Measurements from ENCODE around the gene TSPAN9. TPM values are rescaled to one million over a fixed set of nuclear protein-coding genes. Genes with fewer than 3 reads are reported as not detected.
"Not testable (repeated sequence)": the region's sequence is repeated elsewhere in the genome, so short reads cannot be mapped to it uniquely, and the experiment has no call there.

Gene TSPAN9
- total RNA-seq, 3 donors from 2014 or later (not counting 1 experiment from before 2014, with no cell fraction given): 0.86 to 1.6 (median 1.1) TPM

GRCh38 chr12:3061059-3061458 is 16.1 kb upstream of the TSPAN9 start:
- no peaks in the 10 kb centered on the region for H3K4me1 Mint-ChIP-seq
- DNase-seq (no peak), ATAC-seq (no peak)
- H3K4me1 ChIP-seq (ENCODE audit: control insufficient read depth, insufficient read depth, low read length): no peaks in the 10 kb centered on the region
- no peak overlapping the region for H3K4me3 ChIP-seq (ENCODE audit: low read length)
- no peak for TF ChIP-seq CTCF (IDR thresholded peaks at IDR 0.05)
- H3K27ac Mint-ChIP-seq: no peak overlapping the region
- no peak overlapping the region for H3K27ac ChIP-seq (ENCODE audit: low read length)
- H3K36me3 Mint-ChIP-seq: no peaks in the 10 kb centered on the region
- H3K36me3 ChIP-seq (ENCODE audit: control insufficient read depth, insufficient read depth, low read length): no peaks in the 10 kb centered on the region
- H3K9me3 Mint-ChIP-seq: peaks cover 0 to 2% of the 10 kb centered on the region in 2 donors
- intact Hi-C loops (cut with micrococcal nuclease): no loop called here
- WGBS (ENCODE audit: insufficient coverage): 79% methylated on average over 5 of the region's 5 CpGs
- no peaks in the 10 kb centered on the region for H3K27me3 ChIP-seq (ENCODE audit: control insufficient read depth, insufficient read depth, low read length)
- H3K4me3 Mint-ChIP-seq: no peak overlapping the region
- no peaks in the 10 kb centered on the region for H3K9me3 ChIP-seq (ENCODE audit: control insufficient read depth, insufficient read depth, low read length)
- peaks cover 20 to 31% of the 10 kb centered on the region in 2 donors for H3K27me3 Mint-ChIP-seq (ENCODE audit: low read depth in 2 of 2)

- H3K4me3 ChIP-seq (ENCODE audit: low read length): no peak overlapping the region
- Mint-ChIP-seq H3K36me3 (no peaks in the 10 kb centered on the region), H3K9me3 (peaks cover 0 to 2% of the 10 kb centered on the region in 2 donors), H3K27me3 (ENCODE audit: low read depth in 2 of 2) (peaks cover 23 to 28% of the 10 kb centered on the region in 2 donors), H3K4me3 (no peak overlapping the region), H3K4me1 (no peaks in the 10 kb centered on the region), H3K27ac (no peak overlapping the region)
- intact Hi-C loops (cut with micrococcal nuclease): no loop called here
- H3K27ac ChIP-seq (ENCODE audit: low read length): no peak overlapping the region
- no peaks in the 10 kb centered on the region for H3K27me3 ChIP-seq (ENCODE audit: control insufficient read depth, insufficient read depth, low read length)
- no peaks in the 10 kb centered on the region for H3K9me3 ChIP-seq (ENCODE audit: control insufficient read depth, insufficient read depth, low read length)
- ATAC-seq (no peak), DNase-seq (no peak)
- H3K36me3 ChIP-seq (ENCODE audit: control insufficient read depth, insufficient read depth, low read length): no peaks in the 10 kb centered on the region
- H3K4me1 ChIP-seq (ENCODE audit: control insufficient read depth, insufficient read depth, low read length): no peaks in the 10 kb centered on the region
- no peak for TF ChIP-seq CTCF (IDR thresholded peaks at IDR 0.05)
- 53% methylated on average over 3 of the region's 3 CpGs for WGBS (ENCODE audit: insufficient coverage)
Observed at GRCh38 chr12:3061501-3062215, 15.5 kb upstream of the TSPAN9 start.

GRCh38 chr12:3065300-3065699 is 11.9 kb upstream of the TSPAN9 start:
- no peaks in the 10 kb centered on the region for H3K4me1 ChIP-seq (ENCODE audit: control insufficient read depth, insufficient read depth, low read length)
- Mint-ChIP-seq H3K36me3 (no peaks in the 10 kb centered on the region), H3K4me1 (no peaks in the 10 kb centered on the region), H3K9me3 (peaks cover 0 to 2% of the 10 kb centered on the region in 2 donors), H3K4me3 (no peak overlapping the region), H3K27me3 (ENCODE audit: low read depth in 2 of 2) (peaks cover 27 to 42% of the 10 kb centered on the region in 2 donors), H3K27ac (no peak overlapping the region)
- no peak for ATAC-seq
- DNase-seq: no peak
- H3K9me3 ChIP-seq (ENCODE audit: control insufficient read depth, insufficient read depth, low read length): no peaks in the 10 kb centered on the region
- H3K36me3 ChIP-seq (ENCODE audit: control insufficient read depth, insufficient read depth, low read length): no peaks in the 10 kb centered on the region
- H3K27ac ChIP-seq (ENCODE audit: low read length): no peak overlapping the region
- WGBS (ENCODE audit: insufficient coverage): 79% methylated on average over 2 of the region's 2 CpGs
- no peak overlapping the region for H3K4me3 ChIP-seq (ENCODE audit: low read length)
- no peak for TF ChIP-seq CTCF (IDR thresholded peaks at IDR 0.05)
- H3K27me3 ChIP-seq (ENCODE audit: control insufficient read depth, insufficient read depth, low read length): no peaks in the 10 kb centered on the region
- intact Hi-C loops (cut with micrococcal nuclease): no loop called here

- H3K4me1 ChIP-seq (ENCODE audit: control insufficient read depth, insufficient read depth, low read length); H3K9me3 Mint-ChIP-seq; H3K9me3 ChIP-seq (ENCODE audit: control insufficient read depth, insufficient read depth, low read length); H3K27me3 ChIP-seq (ENCODE audit: control insufficient read depth, insufficient read depth, low read length); intact Hi-C loops (cut with micrococcal nuclease); H3K36me3 Mint-ChIP-seq; ATAC-seq; H3K27ac Mint-ChIP-seq; H3K27ac ChIP-seq (ENCODE audit: low read length); H3K36me3 ChIP-seq (ENCODE audit: control insufficient read depth, insufficient read depth, low read length); H3K4me3 ChIP-seq (ENCODE audit: low read length); H3K4me3 Mint-ChIP-seq; H3K4me1 Mint-ChIP-seq; DNase-seq: not testable (repeated sequence)
- H3K27me3 Mint-ChIP-seq (ENCODE audit: low read depth in 2 of 2): peaks cover 24 to 43% of the 10 kb centered on the region in 2 donors
- WGBS (ENCODE audit: insufficient coverage): 80% methylated on average over 3 of the region's 3 CpGs
Observed at GRCh38 chr12:3065846-3066245, 11.3 kb upstream of the TSPAN9 start.

Data from natural killer cell (primary cell).